ENCODE results near the gene PPP2R2B.
"Not testable (repeated sequence)": the region's sequence is repeated elsewhere in the genome, so short reads cannot be mapped to it uniquely, and the experiment has no call there.

The PPP2R2B gene

GRCh38 chr5:146607659-146608332, 270.8 kb downstream of the PPP2R2B start:
- DNase-seq (ENCODE audit: low read depth): no peak

- no peak for DNase-seq (ENCODE audit: low read depth)
Observed at GRCh38 chr5:146606893-146607292, 271.7 kb downstream of the PPP2R2B start.

GRCh38 chr5:146600376-146600775, 278.2 kb downstream of the PPP2R2B start:
- DNase-seq (ENCODE audit: low read depth): no peak

- DNase-seq (ENCODE audit: low read depth): no peak
Observed at GRCh38 chr5:146599261-146599660, 279.3 kb downstream of the PPP2R2B start.

- no peak for DNase-seq (ENCODE audit: low read depth)
Observed at GRCh38 chr5:146595088-146595487, 283.5 kb downstream of the PPP2R2B start.

GRCh38 chr5:146592352-146592751, 286.2 kb downstream of the PPP2R2B start:
- no peak for DNase-seq (ENCODE audit: low read depth)

- no peak for DNase-seq (ENCODE audit: low read depth)
Observed at GRCh38 chr5:146589028-146589345, 289.6 kb downstream of the PPP2R2B start.

- DNase-seq (ENCODE audit: low read depth): no peak
Observed at GRCh38 chr5:146588331-146589027, 290.1 kb downstream of the PPP2R2B start.

- no peak for DNase-seq (ENCODE audit: low read depth)
Observed at GRCh38 chr5:146586752-146587151, 291.8 kb downstream of the PPP2R2B start.

- DNase-seq (ENCODE audit: low read depth): no peak
Observed at GRCh38 chr5:146584750-146585149, 293.8 kb downstream of the PPP2R2B start.

GRCh38 chr5:146582051-146582596, 296.4 kb downstream of the PPP2R2B start:
- no peak for DNase-seq (ENCODE audit: low read depth)

GRCh38 chr5:146580237-146580636, 298.3 kb downstream of the PPP2R2B start:
- DNase-seq (ENCODE audit: low read depth): no peak

- DNase-seq (ENCODE audit: low read depth): no peak
Observed at GRCh38 chr5:146574713-146575112, 303.8 kb downstream of the PPP2R2B start.

- DNase-seq (ENCODE audit: low read depth): no peak
Observed at GRCh38 chr5:146568161-146568560, 310.4 kb downstream of the PPP2R2B start.

GRCh38 chr5:146565764-146566367, 312.7 kb downstream of the PPP2R2B start:
- no peak for DNase-seq (ENCODE audit: low read depth)

- no peak for DNase-seq (ENCODE audit: low read depth)
Observed at GRCh38 chr5:146564007-146564762, 314.4 kb downstream of the PPP2R2B start.

GRCh38 chr5:146562461-146562860, 316.1 kb downstream of the PPP2R2B start:
- no peak for DNase-seq (ENCODE audit: low read depth)

- DNase-seq (ENCODE audit: low read depth): no peak
Observed at GRCh38 chr5:146561711-146562110, 316.8 kb downstream of the PPP2R2B start.

GRCh38 chr5:146560205-146560812, 318.2 kb downstream of the PPP2R2B start:
- DNase-seq (ENCODE audit: low read depth): no peak

GRCh38 chr5:146556884-146557283, 321.7 kb downstream of the PPP2R2B start:
- DNase-seq (ENCODE audit: low read depth): not testable (repeated sequence)

- no peak for DNase-seq (ENCODE audit: low read depth)
Observed at GRCh38 chr5:146553446-146553845, 325.1 kb downstream of the PPP2R2B start.

GRCh38 chr5:146549615-146550014, 328.9 kb downstream of the PPP2R2B start:
- no peak for DNase-seq (ENCODE audit: low read depth)
